Calu3 (cell line): ENCODE results near the gene FRMPD4. TPM values are rescaled to one million over a fixed set of nuclear protein-coding genes. Genes with fewer than 3 reads are reported as not detected.

Source experiments
- BruUV-seq: library from RNA; stranded (reverse); fragments of 400-500 nt; replicated peaks from 2 replicates; lab custom pipeline; 2021; lab: Mats Ljungman, UMichigan
- CTCF ChIA-PET: fragments of 300-600 bp; sonication (Branson Sonifier 250); formaldehyde crosslinking; loops from one replicate; lab custom pipeline; 2022; ENCODE audit warnings: antibody characterized with exemption; lab: Charles Lee
- DNase-seq: peaks from one replicate; pipeline ENCODE4 v3.0.0; 2022
- H3K27ac Mint-ChIP-seq: one replicate; pipeline ENCODE4 v1.8.0; 2022; ENCODE audit warnings: mixed read lengths; ENCODE audit not compliant: unreplicated experiment
- H3K27me3 Mint-ChIP-seq: one replicate; pipeline ENCODE4 v1.8.0; 2022; ENCODE audit warnings: mixed read lengths; ENCODE audit not compliant: unreplicated experiment
- H3K36me3 Mint-ChIP-seq: one replicate; pipeline ENCODE4 v1.8.0; 2022; ENCODE audit warnings: mild to moderate bottlenecking, moderate library complexity, mixed read lengths; ENCODE audit not compliant: insufficient read depth, unreplicated experiment
- H3K4me1 Mint-ChIP-seq: one replicate; pipeline ENCODE4 v1.8.0; 2022; ENCODE audit warnings: mild to moderate bottlenecking, low read depth, mixed read lengths; ENCODE audit not compliant: unreplicated experiment
- H3K4me3 Mint-ChIP-seq: one replicate; pipeline ENCODE4 v1.8.0; 2022; ENCODE audit warnings: mild to moderate bottlenecking, low read depth, moderate library complexity, mixed read lengths; ENCODE audit not compliant: unreplicated experiment
- H3K9me3 Mint-ChIP-seq: one replicate; pipeline ENCODE4 v1.8.0; 2022; ENCODE audit warnings: low read depth, mixed read lengths; ENCODE audit not compliant: unreplicated experiment
- intact Hi-C: fragments of 100-400 bp; cut with micrococcal nuclease; formaldehyde crosslinking; loops from one replicate; pipeline ENCODE4 v1.10.0; 2022; ENCODE audit not compliant: unreplicated experiment
- total RNA-seq: library from RNA; stranded (reverse); gene quantifications from 2 replicates; pipeline ENCODE4 v1.2.3, GENCODE V29; 2022
- TF ChIP-seq, protein P1 (sequence below): fragments of 200-600 bp; IDR thresholded peaks from one replicate; pipeline ENCODE4 v1.8.0; 2022; ENCODE audit warnings: antibody characterized with exemption; ENCODE audit not compliant: unreplicated experiment

FRMPD4 gene
- total RNA-seq, 1 experiment from 2014 or later: not detected

DNA sequence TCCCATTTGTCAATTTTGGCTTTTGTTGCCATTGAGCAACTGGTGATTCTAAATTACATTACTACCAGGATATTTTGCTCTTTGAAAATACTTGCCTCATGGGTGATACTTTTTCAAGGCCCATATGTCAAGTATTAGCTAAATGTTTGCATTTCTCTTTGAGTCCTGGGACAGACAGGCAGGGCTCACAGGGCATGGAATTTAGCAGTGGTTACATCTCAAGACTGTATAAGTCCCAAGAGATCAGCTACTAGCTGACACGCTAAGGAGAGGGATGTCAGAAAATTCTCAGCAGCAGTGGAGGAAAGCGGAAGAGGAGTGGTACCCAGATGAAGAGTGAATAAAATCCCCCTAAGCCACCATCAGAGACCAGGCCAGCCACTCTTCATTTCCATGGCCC lies 224.9 kb downstream of the FRMPD4 start:
- CTCF ChIA-PET: no interaction called here
- H3K4me1 Mint-ChIP-seq: no peaks in the 10 kb centered on the region
- intact Hi-C loops: no loop called here
- no peak overlapping the region for H3K27ac Mint-ChIP-seq
- no peaks in the 10 kb centered on the region for H3K9me3 Mint-ChIP-seq
- TF ChIP-seq, protein P1, sequence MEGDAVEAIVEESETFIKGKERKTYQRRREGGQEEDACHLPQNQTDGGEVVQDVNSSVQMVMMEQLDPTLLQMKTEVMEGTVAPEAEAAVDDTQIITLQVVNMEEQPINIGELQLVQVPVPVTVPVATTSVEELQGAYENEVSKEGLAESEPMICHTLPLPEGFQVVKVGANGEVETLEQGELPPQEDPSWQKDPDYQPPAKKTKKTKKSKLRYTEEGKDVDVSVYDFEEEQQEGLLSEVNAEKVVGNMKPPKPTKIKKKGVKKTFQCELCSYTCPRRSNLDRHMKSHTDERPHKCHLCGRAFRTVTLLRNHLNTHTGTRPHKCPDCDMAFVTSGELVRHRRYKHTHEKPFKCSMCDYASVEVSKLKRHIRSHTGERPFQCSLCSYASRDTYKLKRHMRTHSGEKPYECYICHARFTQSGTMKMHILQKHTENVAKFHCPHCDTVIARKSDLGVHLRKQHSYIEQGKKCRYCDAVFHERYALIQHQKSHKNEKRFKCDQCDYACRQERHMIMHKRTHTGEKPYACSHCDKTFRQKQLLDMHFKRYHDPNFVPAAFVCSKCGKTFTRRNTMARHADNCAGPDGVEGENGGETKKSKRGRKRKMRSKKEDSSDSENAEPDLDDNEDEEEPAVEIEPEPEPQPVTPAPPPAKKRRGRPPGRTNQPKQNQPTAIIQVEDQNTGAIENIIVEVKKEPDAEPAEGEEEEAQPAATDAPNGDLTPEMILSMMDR: no peak
- no peak for DNase-seq
- H3K27me3 Mint-ChIP-seq: peaks cover 16% of the 10 kb centered on the region
- H3K4me3 Mint-ChIP-seq: no peak overlapping the region
- H3K36me3 Mint-ChIP-seq: no peaks in the 10 kb centered on the region
- no TSS peak for BruUV-seq

DNA sequence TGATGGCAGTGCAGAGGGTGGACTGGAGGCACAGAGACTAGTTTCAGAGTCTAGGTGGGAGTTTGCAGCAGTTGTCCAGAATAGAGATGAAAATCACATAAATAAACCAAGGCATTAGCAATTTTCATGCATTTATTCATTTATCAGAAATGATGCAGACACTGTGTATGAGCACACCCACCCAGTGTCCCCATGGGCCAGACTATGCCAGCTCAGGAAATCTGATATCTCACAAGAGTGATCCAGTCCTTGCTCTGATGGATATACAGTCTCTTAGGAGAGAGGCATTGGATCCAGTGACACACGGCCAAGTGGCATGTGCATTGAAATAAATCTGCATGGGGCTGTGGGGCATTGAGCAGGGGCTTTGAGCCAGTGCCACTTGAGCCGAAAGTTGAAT lies 228.2 kb downstream of the FRMPD4 start:
- CTCF ChIA-PET: no interaction called here
- Mint-ChIP-seq H3K9me3 (no peaks in the 10 kb centered on the region), H3K36me3 (no peaks in the 10 kb centered on the region), H3K4me1 (no peaks in the 10 kb centered on the region), H3K27me3 (peaks cover 16% of the 10 kb centered on the region), H3K4me3 (no peak overlapping the region), H3K27ac (no peak overlapping the region)
- BruUV-seq: no TSS peak
- intact Hi-C loops: no loop called here
- TF ChIP-seq, protein P1: no peak
- no peak for DNase-seq

DNA sequence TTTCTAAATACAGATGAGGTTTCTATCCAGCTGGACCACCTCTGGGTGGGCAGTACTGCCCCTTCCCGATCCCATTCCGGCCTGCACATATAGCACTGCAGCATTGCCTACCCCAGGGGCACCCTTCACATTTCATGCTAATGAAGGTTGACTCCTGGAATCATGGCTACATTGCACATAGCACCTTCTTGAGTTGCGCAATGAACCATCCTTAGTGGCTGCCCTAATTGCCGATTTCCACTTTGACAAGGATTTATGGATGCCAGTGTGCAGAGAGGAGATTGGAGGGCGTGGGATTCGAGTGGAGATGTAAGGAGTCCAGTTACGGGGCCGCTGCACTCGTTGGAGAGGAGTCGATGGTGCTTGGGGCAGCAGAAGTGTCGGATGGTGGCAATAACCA lies 229.0 kb downstream of the FRMPD4 start:
- no peak overlapping the region for H3K4me3 Mint-ChIP-seq
- CTCF ChIA-PET: no interaction called here
- H3K27ac Mint-ChIP-seq: no peak overlapping the region
- intact Hi-C loops: no loop called here
- no peak for DNase-seq
- H3K27me3 Mint-ChIP-seq: peaks cover 16% of the 10 kb centered on the region
- no TSS peak for BruUV-seq
- no peaks in the 10 kb centered on the region for H3K9me3 Mint-ChIP-seq
- no peaks in the 10 kb centered on the region for H3K36me3 Mint-ChIP-seq
- H3K4me1 Mint-ChIP-seq: no peaks in the 10 kb centered on the region
- TF ChIP-seq, protein P1: no peak

DNA sequence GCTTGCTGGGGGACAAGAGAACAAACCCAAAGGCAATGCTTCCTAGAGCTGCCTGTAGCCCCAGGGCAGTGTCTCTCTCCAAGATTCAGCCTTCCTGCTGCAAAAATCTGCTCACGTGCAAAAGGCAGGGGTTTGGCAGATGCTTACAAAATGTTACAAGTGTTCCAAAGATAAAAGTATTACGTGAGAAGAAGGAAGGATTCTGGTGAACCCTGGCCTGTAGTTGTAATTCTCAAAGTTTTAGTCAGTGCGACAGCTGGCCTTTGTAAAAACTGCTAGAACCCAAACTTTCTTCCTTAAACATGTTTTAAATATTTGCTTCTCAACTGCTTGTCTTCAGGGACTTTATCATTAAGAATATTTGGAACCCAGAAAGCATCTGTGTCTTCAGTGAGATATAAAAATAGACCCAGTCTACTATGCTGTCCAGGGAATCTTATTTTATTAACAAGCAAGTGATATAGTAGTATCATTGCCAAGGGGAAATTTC lies 232.3 kb downstream of the FRMPD4 start:
- CTCF ChIA-PET: no interaction called here
- BruUV-seq: no TSS peak
- intact Hi-C loops: no loop called here
- no peak overlapping the region for H3K4me3 Mint-ChIP-seq
- H3K27me3 Mint-ChIP-seq: peaks cover 34% of the 10 kb centered on the region
- H3K9me3 Mint-ChIP-seq: no peaks in the 10 kb centered on the region
- H3K27ac Mint-ChIP-seq: no peak overlapping the region
- no peaks in the 10 kb centered on the region for H3K36me3 Mint-ChIP-seq
- TF ChIP-seq, protein P1: no peak
- no peaks in the 10 kb centered on the region for H3K4me1 Mint-ChIP-seq
- DNase-seq: no peak
